ENCODE measurements around the gene DIS3L2. TPM values are rescaled to one million over a fixed set of nuclear protein-coding genes. Genes with fewer than 3 reads are reported as not detected.

DIS3L2 gene
- total RNA-seq, 4 donors from 2014 or later = 40.6 to 105 (median 43.9) TPM

GRCh38 chr2:232052591-232052990, 91.1 kb downstream of the DIS3L2 start:
- no peaks in the 10 kb centered on the region for H3K4me1 ChIP-seq
- WGBS = 88% methylated on average over 2 of the region's 2 CpGs
- TF ChIP-seq POLR2AphosphoS5 (IDR thresholded peaks at IDR 0.05) = no peak
- no peak for TF ChIP-seq EP300 (IDR thresholded peaks at IDR 0.05)
- no peak for TF ChIP-seq POLR2A (IDR thresholded peaks at IDR 0.05)
- no peak for TF ChIP-seq CTCF (IDR thresholded peaks at IDR 0.05)
- no peak for DNase-seq (ENCODE audit: low spot score in 2 of 2)
- no peaks in the 10 kb centered on the region for H3K9me3 ChIP-seq
- no peak overlapping the region for H3K4me3 ChIP-seq
- H3K36me3 ChIP-seq = no peaks in the 10 kb centered on the region
- H3K27ac ChIP-seq = no peak overlapping the region
- H3K27me3 ChIP-seq = no peaks in the 10 kb centered on the region

DNA sequence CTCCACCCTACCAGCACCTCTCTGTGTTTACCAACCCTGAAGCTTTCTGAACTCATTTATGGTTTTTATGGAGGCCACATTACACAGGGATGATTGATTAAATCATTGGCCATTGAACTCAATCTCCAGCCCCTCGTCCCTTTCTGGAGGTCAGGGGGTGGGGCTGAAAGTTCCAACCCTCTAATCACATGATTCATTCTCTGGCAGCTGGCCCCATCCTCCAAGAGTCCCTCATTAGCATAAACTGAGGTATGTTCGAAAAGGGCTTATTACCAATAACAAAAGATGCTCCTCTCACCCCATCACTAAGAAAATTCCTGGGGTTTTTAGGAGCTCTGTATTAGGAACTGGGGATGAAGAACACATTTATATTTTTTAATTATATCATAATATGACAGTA, 92.3 kb downstream of the DIS3L2 start:
- DNase-seq (ENCODE audit: low spot score in 2 of 2) = no peak
- Histone ChIP-seq H3K27ac (no peak overlapping the region), H3K9me3 (no peaks in the 10 kb centered on the region), H3K4me3 (no peak overlapping the region), H3K4me1 (no peaks in the 10 kb centered on the region), H3K36me3 (no peaks in the 10 kb centered on the region), H3K27me3 (no peaks in the 10 kb centered on the region)
- 82% methylated on average over 2 of the region's 2 CpGs for WGBS
- TF ChIP-seq CTCF (IDR thresholded peaks at IDR 0.05) = no peak
- no peak for TF ChIP-seq EP300 (IDR thresholded peaks at IDR 0.05)
- TF ChIP-seq POLR2A (IDR thresholded peaks at IDR 0.05) = no peak
- TF ChIP-seq POLR2AphosphoS5 (IDR thresholded peaks at IDR 0.05) = no peak

DNA sequence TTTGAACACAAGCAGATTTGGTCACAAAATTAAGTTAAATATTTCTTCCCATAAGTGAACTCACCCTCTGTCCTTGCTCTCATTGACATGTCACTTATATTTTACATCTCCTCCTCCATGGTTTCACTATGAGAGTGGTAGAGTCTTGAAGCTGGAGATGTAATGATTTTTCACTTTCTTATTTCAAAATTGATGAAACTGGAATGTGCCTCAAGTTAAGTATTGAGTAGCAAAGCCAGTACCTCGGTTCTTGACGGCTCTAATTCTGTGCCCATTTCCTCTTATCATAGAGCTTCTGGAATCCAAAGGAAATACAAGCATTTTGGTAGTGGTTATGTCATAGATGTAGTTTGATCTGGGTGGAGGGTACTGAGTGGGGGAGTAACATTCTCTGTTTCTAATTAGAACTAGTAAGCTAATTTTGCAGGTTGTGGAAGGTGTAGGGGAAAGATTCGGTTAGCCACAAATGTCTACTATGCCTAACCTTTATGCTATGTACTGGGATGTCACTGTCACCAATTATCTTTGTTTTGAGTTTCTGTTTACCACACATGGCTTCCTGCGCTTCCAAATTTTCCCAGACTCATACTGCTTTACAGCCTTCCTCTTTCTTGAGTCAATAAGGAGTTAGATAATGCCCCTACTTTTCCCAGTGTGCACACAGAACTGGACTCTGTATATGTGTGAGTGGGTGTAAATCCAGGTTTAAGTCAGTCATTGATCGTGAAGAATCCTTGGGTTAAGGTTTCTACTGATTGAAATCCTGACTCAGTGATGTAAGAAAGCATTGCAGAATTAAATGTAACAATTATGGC, 96.8 kb downstream of the DIS3L2 start:
- peaks cover 7% of the 10 kb centered on the region for H3K4me1 ChIP-seq
- DNase-seq (ENCODE audit: low spot score in 2 of 2) = no peak
- H3K27me3 ChIP-seq = no peaks in the 10 kb centered on the region
- H3K27ac ChIP-seq = no peak overlapping the region
- TF ChIP-seq EP300 (IDR thresholded peaks at IDR 0.05) = no peak
- TF ChIP-seq POLR2A (IDR thresholded peaks at IDR 0.05) = no peak
- TF ChIP-seq POLR2AphosphoS5 (IDR thresholded peaks at IDR 0.05) = no peak
- no peak for TF ChIP-seq CTCF (IDR thresholded peaks at IDR 0.05)
- H3K4me3 ChIP-seq = no peak overlapping the region
- no peaks in the 10 kb centered on the region for H3K36me3 ChIP-seq
- 67% methylated on average over 5 of the region's 5 CpGs for WGBS
- H3K9me3 ChIP-seq = no peaks in the 10 kb centered on the region

GRCh38 chr2:232058931-232059330, 97.4 kb downstream of the DIS3L2 start:
- no peaks in the 10 kb centered on the region for H3K9me3 ChIP-seq
- H3K27ac ChIP-seq = no peak overlapping the region
- H3K4me1 ChIP-seq = peaks cover 7% of the 10 kb centered on the region
- no peaks in the 10 kb centered on the region for H3K27me3 ChIP-seq
- no peak overlapping the region for H3K4me3 ChIP-seq
- no peak for DNase-seq (ENCODE audit: low spot score in 2 of 2)
- H3K36me3 ChIP-seq = no peaks in the 10 kb centered on the region
- no peak for TF ChIP-seq EP300 (IDR thresholded peaks at IDR 0.05)
- no peak for TF ChIP-seq CTCF (IDR thresholded peaks at IDR 0.05)
- no peak for TF ChIP-seq POLR2AphosphoS5 (IDR thresholded peaks at IDR 0.05)
- TF ChIP-seq POLR2A (IDR thresholded peaks at IDR 0.05) = no peak

DNA sequence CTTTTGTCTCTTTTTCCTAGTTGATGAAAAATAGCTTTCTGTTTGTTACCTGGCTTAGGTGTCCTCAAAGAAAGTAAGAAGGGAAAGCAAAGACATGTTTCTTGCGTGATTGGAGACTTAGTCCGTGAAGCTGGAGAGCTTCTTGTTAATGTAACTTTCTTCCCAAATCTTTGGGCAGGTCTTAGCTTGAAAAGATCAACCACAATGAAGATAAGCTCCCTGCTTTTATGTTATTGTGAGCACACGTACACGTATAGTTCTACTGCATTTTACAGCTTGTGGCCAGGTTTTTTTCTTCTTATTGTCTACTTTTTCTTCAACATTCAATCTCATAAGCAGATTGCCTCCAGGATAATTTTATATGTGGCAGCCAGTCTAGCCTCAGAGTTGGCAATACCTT, 99.8 kb downstream of the DIS3L2 start:
- H3K9me3 ChIP-seq = no peaks in the 10 kb centered on the region
- DNase-seq (ENCODE audit: low spot score in 2 of 2) = no peak
- no peak overlapping the region for H3K4me3 ChIP-seq
- WGBS = 54% methylated on average over 4 of the region's 4 CpGs
- no peak overlapping the region for H3K27ac ChIP-seq
- no peaks in the 10 kb centered on the region for H3K27me3 ChIP-seq
- peaks cover 7% of the 10 kb centered on the region for H3K4me1 ChIP-seq
- H3K36me3 ChIP-seq = no peaks in the 10 kb centered on the region
- TF ChIP-seq EP300 (IDR thresholded peaks at IDR 0.05) (no peak), CTCF (IDR thresholded peaks at IDR 0.05) (no peak), POLR2A (IDR thresholded peaks at IDR 0.05) (no peak), POLR2AphosphoS5 (IDR thresholded peaks at IDR 0.05) (no peak)
